ENCODE measurements around the gene MYOC. TPM values are rescaled to one million over a fixed set of nuclear protein-coding genes. Genes with fewer than 3 reads are reported as not detected.

The MYOC gene
- total and polyA plus RNA-seq, 8 donors: 0.19 to 2.3 (median 0.48) TPM; not detected in 2

- DNase-seq (no peak), ATAC-seq (peak in 1 of 4 donors; percentile 14), FAIRE-seq (no peak)
- intact Hi-C loops (cut with DNase I): no loop called here
- Histone ChIP-seq H3K9me3 (no peaks in the 10 kb centered on the region), H3K36me3 (no peaks in the 10 kb centered on the region), H3K4me1 (no peaks in the 10 kb centered on the region), H3K27ac (no peak overlapping the region), H3K27me3 (no peaks in the 10 kb centered on the region), H3K4me3 (no peak overlapping the region)
- WGBS, 2 donors: 47 to 61% methylated on average over 4 of the region's 4 CpGs
- TF ChIP-seq CTCF (IDR thresholded peaks at IDR 0.05): no peak
These were observed 14.4 kb downstream of the MYOC start for GRCh38 chr1:171637928-171638576.

GRCh38 chr1:171636141-171636540, 16.3 kb downstream of the MYOC start:
- intact Hi-C loops (cut with DNase I): no loop called here
- no peak for TF ChIP-seq CTCF (IDR thresholded peaks at IDR 0.05)
- Histone ChIP-seq H3K9me3 (no peaks in the 10 kb centered on the region), H3K36me3 (no peaks in the 10 kb centered on the region), H3K27ac (no peak overlapping the region), H3K4me1 (no peaks in the 10 kb centered on the region), H3K4me3 (no peak overlapping the region), H3K27me3 (no peaks in the 10 kb centered on the region)
- FAIRE-seq (no peak), DNase-seq (no peak), ATAC-seq (no peak)
- 58 to 72% methylated on average over 11 of the region's 11 CpGs for WGBS, 2 donors

- Histone ChIP-seq H3K36me3 (no peaks in the 10 kb centered on the region), H3K27me3 (no peaks in the 10 kb centered on the region), H3K27ac (no peak overlapping the region), H3K9me3 (no peaks in the 10 kb centered on the region), H3K4me3 (no peak overlapping the region), H3K4me1 (no peaks in the 10 kb centered on the region)
- no peak for TF ChIP-seq CTCF (IDR thresholded peaks at IDR 0.05)
- no peak for ATAC-seq
- no peak for DNase-seq
- no peak for FAIRE-seq
- intact Hi-C loops (cut with DNase I): no loop called here
- 66 to 80% methylated on average over 2 of the region's 2 CpGs for WGBS, 2 donors
These were observed 16.8 kb downstream of the MYOC start for GRCh38 chr1:171635661-171636060.

GRCh38 chr1:171628225-171628624, 24.3 kb downstream of the MYOC start:
- Histone ChIP-seq H3K9me3 (no peaks in the 10 kb centered on the region), H3K4me3 (no peak overlapping the region), H3K4me1 (no peaks in the 10 kb centered on the region), H3K27ac (no peak overlapping the region), H3K27me3 (no peaks in the 10 kb centered on the region), H3K36me3 (no peaks in the 10 kb centered on the region)
- intact Hi-C loops (cut with DNase I): no loop called here
- no peak for TF ChIP-seq CTCF (IDR thresholded peaks at IDR 0.05)
- ATAC-seq (no peak), DNase-seq (no peak), FAIRE-seq (no peak)
- WGBS, 2 donors: 70 to 76% methylated on average over 2 of the region's 2 CpGs

GRCh38 chr1:171627020-171627419, 25.5 kb downstream of the MYOC start:
- H3K27ac ChIP-seq: no peak overlapping the region
- 67 to 79% methylated on average over 5 of the region's 5 CpGs for WGBS, 2 donors
- intact Hi-C loops (cut with DNase I): no loop called here
- no peak overlapping the region for H3K4me3 ChIP-seq
- H3K36me3 ChIP-seq: no peaks in the 10 kb centered on the region
- FAIRE-seq (no peak), ATAC-seq (no peak), DNase-seq (no peak)
- H3K9me3 ChIP-seq: no peaks in the 10 kb centered on the region
- TF ChIP-seq CTCF (IDR thresholded peaks at IDR 0.05): no peak
- H3K27me3 ChIP-seq: no peaks in the 10 kb centered on the region
- H3K4me1 ChIP-seq: no peaks in the 10 kb centered on the region
